OCI-LY1 (cell line): ENCODE results near the gene TNS1.

Source experiments
- H2AFZ ChIP-seq: fragments of 200-600 bp; sonication (generic), shearing (Covaris generic); 2 replicates; pipeline ENCODE4 v1.6.0; 2014; ENCODE audit warnings: antibody characterized with exemption, mild to moderate bottlenecking, low read length
- H3F3A ChIP-seq: fragments of 200-600 bp; sonication (generic), shearing (Covaris generic); 2 replicates; pipeline ENCODE4 v1.6.0; 2014; ENCODE audit warnings: mild to moderate bottlenecking, antibody characterized with exemption, low read length, moderate library complexity; ENCODE audit not compliant: insufficient read depth
- H3K27ac ChIP-seq: fragments of 200-600 bp; sonication (generic); 2 replicates; pipeline ENCODE4 v1.5.1; 2014; ENCODE audit warnings: low read length, mixed run types, mild to moderate bottlenecking, low read depth; ENCODE audit not compliant: poor library complexity, severe bottlenecking
- H3K27me3 ChIP-seq: fragments of 200-600 bp; sonication (generic); 2 replicates; pipeline ENCODE4 v1.6.0; 2014; ENCODE audit warnings: antibody characterized with exemption, mild to moderate bottlenecking, low read length, moderate library complexity; ENCODE audit not compliant: insufficient read depth
- H3K36me3 ChIP-seq: fragments of 200-600 bp; sonication (generic); 2 replicates; pipeline ENCODE4 v1.6.1; 2014; ENCODE audit warnings: mild to moderate bottlenecking, antibody characterized with exemption, low read length, moderate library complexity, mixed read lengths; ENCODE audit not compliant: insufficient read depth
- H3K4me1 ChIP-seq: fragments of 200-600 bp; sonication (generic); 2 replicates; pipeline ENCODE4 v1.5.1; 2014; ENCODE audit warnings: mild to moderate bottlenecking, low read length, moderate library complexity; ENCODE audit not compliant: insufficient read depth, severe bottlenecking
- H3K4me2 ChIP-seq: fragments of 200-600 bp; sonication (generic), shearing (Covaris generic); 2 replicates; pipeline ENCODE4 v1.6.1; 2014; ENCODE audit warnings: low read length
- H3K4me3 ChIP-seq: fragments of 200-600 bp; sonication (generic); 2 replicates; pipeline ENCODE4 v1.5.1; 2014; ENCODE audit warnings: low read length, low read depth, mild to moderate bottlenecking, mixed read lengths; ENCODE audit not compliant: poor library complexity, severe bottlenecking
- H3K79me2 ChIP-seq: fragments of 200-600 bp; shearing (Covaris generic); 2 replicates; pipeline ENCODE4 v1.6.1; 2016; ENCODE audit warnings: mixed run types, low read length, mixed read lengths; ENCODE audit not compliant: insufficient read depth
- H3K9ac ChIP-seq: fragments of 200-600 bp; sonication (generic), shearing (Covaris generic); 2 replicates; pipeline ENCODE4 v1.6.1; 2014; ENCODE audit warnings: mild to moderate bottlenecking, low read length, mixed read lengths
- H3K9me2 ChIP-seq: fragments of 200-600 bp; sonication (generic), shearing (Covaris generic); 2 replicates; pipeline ENCODE4 v1.6.1; 2014; ENCODE audit warnings: low read depth, mild to moderate bottlenecking, low read length, mixed read lengths
- H3K9me3 ChIP-seq: fragments of 200-600 bp; shearing (Covaris generic); 2 replicates; pipeline ENCODE4 v1.6.1; 2014; ENCODE audit warnings: low read length, mixed read lengths
- H4K20me1 ChIP-seq: fragments of 200-600 bp; sonication (generic), shearing (Covaris generic); 2 replicates; pipeline ENCODE4 v1.6.0; 2016; ENCODE audit warnings: mild to moderate bottlenecking, low read length; ENCODE audit not compliant: insufficient read depth
- CTCF ChIP-seq: fragments of 200-600 bp; sonication (generic), shearing (Covaris generic); IDR thresholded peaks from 2 replicates; pipeline ENCODE4 v1.5.1; 2017; ENCODE audit warnings: mild to moderate bottlenecking, antibody characterized with exemption, low read length, moderate library complexity, mixed read lengths
- EZH2 ChIP-seq: fragments of 200-600 bp; sonication (generic), shearing (Covaris generic); IDR thresholded peaks from 2 replicates; pipeline ENCODE4 v1.8.0; 2017; ENCODE audit warnings: borderline replicate concordance, mixed run types, mild to moderate bottlenecking, antibody characterized with exemption, low read length, moderate library complexity, mixed read lengths

TNS1 gene

GRCh38 chr2:218041302-218042168 is 38.7 kb upstream of the TNS1 start:
- Histone ChIP-seq H3K9ac (no peak overlapping the region), H3K27ac (no peak overlapping the region), H4K20me1 (no peaks in the 10 kb centered on the region), H3K27me3 (0 out of 2 replicates have a peak, but pooled peaks cover 6% of the 10 kb centered on the region), H3K79me2 (no peaks in the 10 kb centered on the region), H3K4me3 (no peak overlapping the region), H3K4me1 (no peaks in the 10 kb centered on the region), H3K9me2 (no peaks in the 10 kb centered on the region), H3F3A (no peaks in the 10 kb centered on the region), H3K36me3 (no peaks in the 10 kb centered on the region), H3K4me2 (no peak overlapping the region), H2AFZ (no peak overlapping the region), H3K9me3 (no peaks in the 10 kb centered on the region)
- no peak for TF ChIP-seq EZH2
- TF ChIP-seq CTCF: no peak

- Histone ChIP-seq H3K4me2 (no peak overlapping the region), H3K4me1 (no peaks in the 10 kb centered on the region), H3K9me2 (no peaks in the 10 kb centered on the region), H2AFZ (no peak overlapping the region), H3K9me3 (no peaks in the 10 kb centered on the region), H3K27me3 (peaks cover 7% of the 10 kb centered on the region; the same call in 1 of the 2 replicates), H3K36me3 (no peaks in the 10 kb centered on the region), H3K79me2 (no peaks in the 10 kb centered on the region), H3F3A (no peaks in the 10 kb centered on the region), H3K27ac (no peak overlapping the region), H4K20me1 (no peaks in the 10 kb centered on the region), H3K4me3 (no peak overlapping the region), H3K9ac (no peak overlapping the region)
- no peak for TF ChIP-seq CTCF
- no peak for TF ChIP-seq EZH2
Measured at GRCh38 chr2:218040883-218041282, 38.1 kb upstream of the TNS1 start.

GRCh38 chr2:218039171-218039570 is 36.4 kb upstream of the TNS1 start:
- Histone ChIP-seq H3F3A (no peaks in the 10 kb centered on the region), H3K4me3 (no peak overlapping the region), H3K27me3 (peaks cover 11% of the 10 kb centered on the region; the same call in 1 of the 2 replicates), H3K9me3 (no peaks in the 10 kb centered on the region), H3K36me3 (no peaks in the 10 kb centered on the region), H2AFZ (no peak overlapping the region), H3K9ac (no peak overlapping the region), H3K4me1 (no peaks in the 10 kb centered on the region), H3K79me2 (no peaks in the 10 kb centered on the region), H3K27ac (no peak overlapping the region), H3K4me2 (no peak overlapping the region), H3K9me2 (no peaks in the 10 kb centered on the region), H4K20me1 (no peaks in the 10 kb centered on the region)
- TF ChIP-seq CTCF (no peak), EZH2 (no peak)
